K562 (cell line): ENCODE data around the gene FBXO27. TPM values are rescaled to one million over a fixed set of nuclear protein-coding genes. Genes with fewer than 3 reads are reported as not detected.

ENCODE experiments used
- CC2D1A ChIP-seq: fragments of 450-650 bp; IDR thresholded peaks from 2 replicates; pipeline ENCODE4 v1.6.1; 2017; ENCODE audit warnings: mild to moderate bottlenecking
- EGR1 ChIP-seq: fragments of 450-650 bp; conservative IDR thresholded peaks from 2 replicates; pipeline ENCODE4 v1.6.1; 2017; ENCODE audit warnings: mild to moderate bottlenecking
- ESRRA ChIP-seq: fragments of 450-650 bp; IDR thresholded peaks from 2 replicates; pipeline ENCODE4 v1.6.1; 2014; ENCODE audit warnings: low read depth, mild to moderate bottlenecking, moderate library complexity, borderline replicate concordance
- FOXP1 ChIP-seq: sonication (generic); formaldehyde crosslinking; IDR thresholded peaks from 2 replicates; pipeline ENCODE4 v1.8.0; 2022; ENCODE audit warnings: mild to moderate bottlenecking, missing genetic modification reagents
- GABPB2 ChIP-seq: fragments of 250-450 bp; sonication (Bioruptor Pico); conservative IDR thresholded peaks from 2 replicates; pipeline ENCODE4 v1.5.1; 2021; ENCODE audit warnings: mild to moderate bottlenecking
- GATA2 ChIP-seq: sonication (generic); formaldehyde crosslinking; IDR thresholded peaks from 2 replicates; pipeline ENCODE4 v1.4.0; 2020; ENCODE audit warnings: mild to moderate bottlenecking, missing genetic modification reagents
- GATAD2B ChIP-seq: fragments of 450-650 bp; IDR thresholded peaks from 2 replicates; pipeline ENCODE4 v1.6.1; 2017; ENCODE audit warnings: mild to moderate bottlenecking, borderline replicate concordance
- MAZ ChIP-seq, 2 experiments: fragments of 450-650 bp in 1 of 2; sonication (generic) in 1 of 2; formaldehyde crosslinking; IDR thresholded peaks in 1 of 2; conservative IDR thresholded peaks in 1 of 2; 2 replicates each; pipeline versions ENCODE4 v1.4.0 to v1.5.0; 2020; ENCODE audit warnings: mild to moderate bottlenecking in 1 of 2, missing genetic modification reagents in 1 of 2
- NFIC ChIP-seq: fragments of 450-650 bp; IDR thresholded peaks from 2 replicates; pipeline ENCODE4 v1.6.1; 2017; ENCODE audit warnings: mild to moderate bottlenecking, inconsistent platforms
- PHF20 ChIP-seq: fragments of 450-650 bp; IDR thresholded peaks from 2 replicates; pipeline ENCODE4 v1.6.1; 2018; ENCODE audit not compliant: partially characterized antibody
- POU5F1 ChIP-seq: fragments of 150-350 bp; IDR thresholded peaks from 2 replicates; pipeline ENCODE4 v1.6.1; 2014; ENCODE audit warnings: borderline replicate concordance, low read length, low read depth, mild to moderate bottlenecking; ENCODE audit not compliant: partially characterized antibody
- PRMT5 ChIP-seq: sonication (generic); formaldehyde crosslinking; IDR thresholded peaks from 2 replicates; pipeline ENCODE4 v1.5.0; 2020; ENCODE audit warnings: missing genetic modification reagents
- TRIM24 ChIP-seq, 2 experiments: fragments of 450-650 bp; IDR thresholded peaks; 2 replicates each; pipeline ENCODE4 v1.6.1; 2016
- U2AF1 ChIP-seq: fragments of 200-400 bp; formaldehyde crosslinking; optimal IDR thresholded peaks from 2 replicates; pipeline ENCODE3; 2017; ENCODE audit warnings: mild to moderate bottlenecking, low read depth, low read length, moderate library complexity
- ZNF217 ChIP-seq: sonication (generic); formaldehyde crosslinking; IDR thresholded peaks from 2 replicates; pipeline ENCODE4 v1.8.0; 2022; ENCODE audit warnings: mild to moderate bottlenecking, missing genetic modification reagents
- ZNF79 ChIP-seq: fragments of 250-450 bp; sonication (Bioruptor Pico); IDR thresholded peaks from 2 replicates; pipeline ENCODE4 v1.4.0; 2020; ENCODE audit warnings: low read depth, mild to moderate bottlenecking, moderate library complexity
- polyA plus RNA-seq, 8 experiments: library from polyadenylated mRNA; depleted of rRNA in 4 of 8; stranded (reverse) in 5 of 8; unstranded in 3 of 8; fragments of >200 nt; fragmentation: Nextera tagmentation in 2 of 8; fragmentation: Illumina TruSeq in 1 of 8; extraction: Ambion mirVana in 2 of 8; extraction: Trizol in 1 of 8; gene quantifications; 2 replicates each; pipeline versions ENCODE4 v1.2.1 to v1.2.3, GENCODE V29; 2011 to 2014; ENCODE audit warnings: inconsistent platforms in 1 of 8, missing spikeins in 1 of 8
- total RNA-seq, 7 experiments: library from RNA; depleted of rRNA in 6 of 7; stranded (reverse); fragments of >200 nt in 6 of 7; fragmentation: Illumina TruSeq in 2 of 7; extraction: Trizol in 2 of 7; gene quantifications; 2 replicates each; pipeline versions ENCODE4 v1.2.1 to v1.2.3, GENCODE V29; 2011 to 2021; ENCODE audit warnings: low replicate concordance in 1 of 7
- TF ChIP-seq, protein P1 (sequence below): sonication (generic); formaldehyde crosslinking; IDR thresholded peaks from 2 replicates; pipeline ENCODE4 v1.8.0; 2023; ENCODE audit warnings: mild to moderate bottlenecking, missing genetic modification reagents
- TF ChIP-seq, protein P2 (sequence below): fragments of 450-650 bp; IDR thresholded peaks from 2 replicates; pipeline ENCODE4 v1.6.1; 2017; ENCODE audit warnings: antibody characterized with exemption
- TF ChIP-seq, protein P3 (sequence below), 3 experiments: fragments of 200-800 bp in 1 of 3; sonication (Bioruptor generic) in 1 of 3; sonication (generic) in 1 of 3; formaldehyde crosslinking in 1 of 3; IDR thresholded peaks; 2 replicates each; pipeline versions ENCODE4 v1.6.1 to v1.8.0; 2016 to 2022; ENCODE audit warnings: mild to moderate bottlenecking in 2 of 3, missing compliant biosample characterization in 2 of 3, missing genetic modification characterization in 2 of 3, missing genetic modification reagents in 1 of 3
- TF ChIP-seq, protein P4 (sequence below): fragments of 250-450 bp; sonication (Bioruptor Pico); IDR thresholded peaks from 2 replicates; pipeline ENCODE4 v1.4.0; 2020; ENCODE audit warnings: mild to moderate bottlenecking, moderate library complexity, borderline replicate concordance

Gene FBXO27
- total and polyA plus RNA-seq, 9 of the 15 experiments (the other 6 are each of a cell fraction or from before 2014, with no cell fraction given), result 1.8 to 11.0 (median 6.3) TPM

DNA sequence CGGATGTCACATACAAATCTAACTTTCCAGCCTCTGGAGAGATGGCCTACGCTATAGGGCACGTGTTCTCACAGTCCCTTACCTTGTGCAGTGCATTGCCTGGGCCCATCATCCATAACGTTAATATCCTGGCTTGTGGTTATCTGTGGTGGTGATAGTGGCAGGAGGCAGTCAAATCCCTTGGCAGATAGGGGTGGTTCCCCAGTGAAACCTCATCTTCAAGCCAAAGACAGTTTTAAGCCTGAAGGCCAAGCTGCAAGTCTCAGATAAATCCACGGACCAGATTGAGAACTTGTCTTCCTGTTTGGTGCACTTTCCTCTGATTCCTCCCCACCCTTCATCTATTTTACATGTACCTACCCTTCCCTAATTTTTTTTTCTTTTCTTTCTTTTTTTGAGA, 52.5 kb downstream of the FBXO27 start (continued):
- TF ChIP-seq, protein P1, sequence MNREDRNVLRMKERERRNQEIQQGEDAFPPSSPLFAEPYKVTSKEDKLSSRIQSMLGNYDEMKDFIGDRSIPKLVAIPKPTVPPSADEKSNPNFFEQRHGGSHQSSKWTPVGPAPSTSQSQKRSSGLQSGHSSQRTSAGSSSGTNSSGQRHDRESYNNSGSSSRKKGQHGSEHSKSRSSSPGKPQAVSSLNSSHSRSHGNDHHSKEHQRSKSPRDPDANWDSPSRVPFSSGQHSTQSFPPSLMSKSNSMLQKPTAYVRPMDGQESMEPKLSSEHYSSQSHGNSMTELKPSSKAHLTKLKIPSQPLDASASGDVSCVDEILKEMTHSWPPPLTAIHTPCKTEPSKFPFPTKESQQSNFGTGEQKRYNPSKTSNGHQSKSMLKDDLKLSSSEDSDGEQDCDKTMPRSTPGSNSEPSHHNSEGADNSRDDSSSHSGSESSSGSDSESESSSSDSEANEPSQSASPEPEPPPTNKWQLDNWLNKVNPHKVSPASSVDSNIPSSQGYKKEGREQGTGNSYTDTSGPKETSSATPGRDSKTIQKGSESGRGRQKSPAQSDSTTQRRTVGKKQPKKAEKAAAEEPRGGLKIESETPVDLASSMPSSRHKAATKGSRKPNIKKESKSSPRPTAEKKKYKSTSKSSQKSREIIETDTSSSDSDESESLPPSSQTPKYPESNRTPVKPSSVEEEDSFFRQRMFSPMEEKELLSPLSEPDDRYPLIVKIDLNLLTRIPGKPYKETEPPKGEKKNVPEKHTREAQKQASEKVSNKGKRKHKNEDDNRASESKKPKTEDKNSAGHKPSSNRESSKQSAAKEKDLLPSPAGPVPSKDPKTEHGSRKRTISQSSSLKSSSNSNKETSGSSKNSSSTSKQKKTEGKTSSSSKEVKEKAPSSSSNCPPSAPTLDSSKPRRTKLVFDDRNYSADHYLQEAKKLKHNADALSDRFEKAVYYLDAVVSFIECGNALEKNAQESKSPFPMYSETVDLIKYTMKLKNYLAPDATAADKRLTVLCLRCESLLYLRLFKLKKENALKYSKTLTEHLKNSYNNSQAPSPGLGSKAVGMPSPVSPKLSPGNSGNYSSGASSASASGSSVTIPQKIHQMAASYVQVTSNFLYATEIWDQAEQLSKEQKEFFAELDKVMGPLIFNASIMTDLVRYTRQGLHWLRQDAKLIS (CRISPR knock-in tag), result no peak
- TF ChIP-seq PRMT5 (CRISPR knock-in tag) (no peak), GATAD2B (no peak), POU5F1 (no peak), ZNF79 (no peak), MAZ (CRISPR knock-in tag; conservative IDR thresholded peaks at IDR 0.05 in 1 of 2, IDR thresholded peaks at IDR 0.05 in 1 of 2) (no peak), ESRRA (no peak), GABPB2 (CRISPR knock-in tag) (no peak), GATA2 (CRISPR knock-in tag) (peak; percentile 43; the same call in 1 of the 2 replicates), FOXP1 (CRISPR knock-in tag) (no peak), TRIM24 (IDR thresholded peaks at IDR 0.05) (peak; percentile 58 to 65; a peak in 3 of 4 replicates), U2AF1 (no peak), PHF20 (no peak), CC2D1A (peak; percentile 97; the same call in 1 of the 2 replicates), NFIC (peak; percentile 54; the same call in 1 of the 2 replicates), EGR1 (no peak), ZNF217 (CRISPR knock-in tag) (no peak)
- TF ChIP-seq, protein P2, sequence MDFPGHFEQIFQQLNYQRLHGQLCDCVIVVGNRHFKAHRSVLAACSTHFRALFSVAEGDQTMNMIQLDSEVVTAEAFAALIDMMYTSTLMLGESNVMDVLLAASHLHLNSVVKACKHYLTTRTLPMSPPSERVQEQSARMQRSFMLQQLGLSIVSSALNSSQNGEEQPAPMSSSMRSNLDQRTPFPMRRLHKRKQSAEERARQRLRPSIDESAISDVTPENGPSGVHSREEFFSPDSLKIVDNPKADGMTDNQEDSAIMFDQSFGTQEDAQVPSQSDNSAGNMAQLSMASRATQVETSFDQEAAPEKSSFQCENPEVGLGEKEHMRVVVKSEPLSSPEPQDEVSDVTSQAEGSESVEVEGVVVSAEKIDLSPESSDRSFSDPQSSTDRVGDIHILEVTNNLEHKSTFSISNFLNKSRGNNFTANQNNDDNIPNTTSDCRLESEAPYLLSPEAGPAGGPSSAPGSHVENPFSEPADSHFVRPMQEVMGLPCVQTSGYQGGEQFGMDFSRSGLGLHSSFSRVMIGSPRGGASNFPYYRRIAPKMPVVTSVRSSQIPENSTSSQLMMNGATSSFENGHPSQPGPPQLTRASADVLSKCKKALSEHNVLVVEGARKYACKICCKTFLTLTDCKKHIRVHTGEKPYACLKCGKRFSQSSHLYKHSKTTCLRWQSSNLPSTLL, result peak; percentile 96
- TF ChIP-seq, protein P3, sequence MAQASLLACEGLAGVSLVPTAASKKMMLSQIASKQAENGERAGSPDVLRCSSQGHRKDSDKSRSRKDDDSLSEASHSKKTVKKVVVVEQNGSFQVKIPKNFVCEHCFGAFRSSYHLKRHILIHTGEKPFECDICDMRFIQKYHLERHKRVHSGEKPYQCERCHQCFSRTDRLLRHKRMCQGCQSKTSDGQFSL (CRISPR knock-in tag; IDR thresholded peaks at IDR 0.05), result no peak
- TF ChIP-seq, protein P3 (tag; IDR thresholded peaks at IDR 0.05), result no peak
- TF ChIP-seq, protein P4, sequence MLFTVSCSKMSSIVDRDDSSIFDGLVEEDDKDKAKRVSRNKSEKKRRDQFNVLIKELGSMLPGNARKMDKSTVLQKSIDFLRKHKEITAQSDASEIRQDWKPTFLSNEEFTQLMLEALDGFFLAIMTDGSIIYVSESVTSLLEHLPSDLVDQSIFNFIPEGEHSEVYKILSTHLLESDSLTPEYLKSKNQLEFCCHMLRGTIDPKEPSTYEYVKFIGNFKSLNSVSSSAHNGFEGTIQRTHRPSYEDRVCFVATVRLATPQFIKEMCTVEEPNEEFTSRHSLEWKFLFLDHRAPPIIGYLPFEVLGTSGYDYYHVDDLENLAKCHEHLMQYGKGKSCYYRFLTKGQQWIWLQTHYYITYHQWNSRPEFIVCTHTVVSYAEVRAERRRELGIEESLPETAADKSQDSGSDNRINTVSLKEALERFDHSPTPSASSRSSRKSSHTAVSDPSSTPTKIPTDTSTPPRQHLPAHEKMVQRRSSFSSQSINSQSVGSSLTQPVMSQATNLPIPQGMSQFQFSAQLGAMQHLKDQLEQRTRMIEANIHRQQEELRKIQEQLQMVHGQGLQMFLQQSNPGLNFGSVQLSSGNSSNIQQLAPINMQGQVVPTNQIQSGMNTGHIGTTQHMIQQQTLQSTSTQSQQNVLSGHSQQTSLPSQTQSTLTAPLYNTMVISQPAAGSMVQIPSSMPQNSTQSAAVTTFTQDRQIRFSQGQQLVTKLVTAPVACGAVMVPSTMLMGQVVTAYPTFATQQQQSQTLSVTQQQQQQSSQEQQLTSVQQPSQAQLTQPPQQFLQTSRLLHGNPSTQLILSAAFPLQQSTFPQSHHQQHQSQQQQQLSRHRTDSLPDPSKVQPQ (CRISPR knock-in tag), result no peak
